ENCODE measurements around the gene PRLR. TPM values are rescaled to one million over a fixed set of nuclear protein-coding genes. Genes with fewer than 3 reads are reported as not detected.

PRLR gene
- total and polyA plus RNA-seq, 8 donors: 0.61 to 16.6 (median 8.1) TPM

GRCh38 chr5:35212122-35212982 lies 17.9 kb downstream of the PRLR start:
- TF ChIP-seq, protein P1, sequence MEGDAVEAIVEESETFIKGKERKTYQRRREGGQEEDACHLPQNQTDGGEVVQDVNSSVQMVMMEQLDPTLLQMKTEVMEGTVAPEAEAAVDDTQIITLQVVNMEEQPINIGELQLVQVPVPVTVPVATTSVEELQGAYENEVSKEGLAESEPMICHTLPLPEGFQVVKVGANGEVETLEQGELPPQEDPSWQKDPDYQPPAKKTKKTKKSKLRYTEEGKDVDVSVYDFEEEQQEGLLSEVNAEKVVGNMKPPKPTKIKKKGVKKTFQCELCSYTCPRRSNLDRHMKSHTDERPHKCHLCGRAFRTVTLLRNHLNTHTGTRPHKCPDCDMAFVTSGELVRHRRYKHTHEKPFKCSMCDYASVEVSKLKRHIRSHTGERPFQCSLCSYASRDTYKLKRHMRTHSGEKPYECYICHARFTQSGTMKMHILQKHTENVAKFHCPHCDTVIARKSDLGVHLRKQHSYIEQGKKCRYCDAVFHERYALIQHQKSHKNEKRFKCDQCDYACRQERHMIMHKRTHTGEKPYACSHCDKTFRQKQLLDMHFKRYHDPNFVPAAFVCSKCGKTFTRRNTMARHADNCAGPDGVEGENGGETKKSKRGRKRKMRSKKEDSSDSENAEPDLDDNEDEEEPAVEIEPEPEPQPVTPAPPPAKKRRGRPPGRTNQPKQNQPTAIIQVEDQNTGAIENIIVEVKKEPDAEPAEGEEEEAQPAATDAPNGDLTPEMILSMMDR (IDR thresholded peaks at IDR 0.05): no peak
- 64 to 79% methylated on average over 3 of the region's 3 CpGs for WGBS, 2 donors

GRCh38 chr5:35209862-35210261 lies 20.4 kb downstream of the PRLR start:
- FAIRE-seq: no peak
- H3K27me3 ChIP-seq: no peaks in the 10 kb centered on the region
- H3K4me3 ChIP-seq: no peak overlapping the region
- 95 to 96% methylated on average over 3 of the region's 3 CpGs for WGBS, 2 donors
- TF ChIP-seq, protein P1 (IDR thresholded peaks at IDR 0.05): no peak
- no peak for DNase-seq
- H3K4me1 ChIP-seq: peaks cover 0 to 7% (median 4%) of the 10 kb centered on the region in 3 donors
- no peaks in the 10 kb centered on the region for H3K36me3 ChIP-seq
- intact Hi-C loops (cut with DNase I): no loop called here
- no peak overlapping the region for H3K27ac ChIP-seq
- ATAC-seq: no peak
- no peaks in the 10 kb centered on the region for H3K9me3 ChIP-seq

More at GRCh38 chr5:35212122-35212982, 17.9 kb downstream of the PRLR start:
- intact Hi-C loops (cut with DNase I): no loop called here
- no peak for ATAC-seq
- Histone ChIP-seq H3K27me3 (no peaks in the 10 kb centered on the region), H3K27ac (no peak overlapping the region), H3K4me3 (no peak overlapping the region), H3K9me3 (no peaks in the 10 kb centered on the region), H3K36me3 (no peaks in the 10 kb centered on the region), H3K4me1 (peaks cover 0 to 7% (median 4%) of the 10 kb centered on the region in 3 donors)
- no peak for DNase-seq
- no peak for FAIRE-seq

- Histone ChIP-seq H3K9me3 (no peaks in the 10 kb centered on the region), H3K4me3 (no peak overlapping the region), H3K4me1 (no peaks in the 10 kb centered on the region), H3K27ac (no peak overlapping the region), H3K36me3 (no peaks in the 10 kb centered on the region), H3K27me3 (no peaks in the 10 kb centered on the region)
- TF ChIP-seq, protein P1 (IDR thresholded peaks at IDR 0.05): no peak
- ATAC-seq (no peak), DNase-seq (no peak), FAIRE-seq (no peak)
- WGBS, 2 donors: 85 to 93% methylated on average over 1 of the region's 1 CpG
- intact Hi-C loops (cut with DNase I): no loop called here
Observed at GRCh38 chr5:35205606-35206005, 24.7 kb downstream of the PRLR start.

GRCh38 chr5:35205186-35205585 lies 25.1 kb downstream of the PRLR start:
- 83 to 91% methylated on average over 2 of the region's 2 CpGs for WGBS, 2 donors
- Histone ChIP-seq H3K9me3 (no peaks in the 10 kb centered on the region), H3K4me3 (no peak overlapping the region), H3K27ac (no peak overlapping the region), H3K27me3 (no peaks in the 10 kb centered on the region), H3K4me1 (no peaks in the 10 kb centered on the region), H3K36me3 (no peaks in the 10 kb centered on the region)
- intact Hi-C loops (cut with DNase I): no loop called here
- TF ChIP-seq, protein P1 (IDR thresholded peaks at IDR 0.05): no peak
- no peak for FAIRE-seq
- ATAC-seq: no peak
- no peak for DNase-seq

DNA sequence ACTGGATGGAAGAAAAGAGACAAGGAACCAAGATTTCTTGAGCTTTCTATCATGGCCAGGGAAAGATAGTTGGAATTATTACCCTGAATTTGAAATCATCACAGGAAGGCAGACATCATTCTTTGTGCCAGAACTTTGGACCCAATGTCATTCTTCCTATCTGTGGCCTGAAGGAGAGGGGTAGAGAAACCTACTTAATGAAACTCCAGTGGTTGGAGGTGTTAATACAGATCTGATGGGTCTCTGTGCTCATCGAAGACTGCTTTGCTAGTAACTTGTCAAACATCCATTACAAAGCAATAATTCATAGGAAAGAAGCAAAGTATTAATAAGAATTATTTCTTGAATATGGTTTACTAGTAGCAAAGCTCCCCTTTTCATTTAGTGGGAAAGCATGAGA lies 26.9 kb downstream of the PRLR start:
- no peak overlapping the region for H3K4me3 ChIP-seq
- H3K4me1 ChIP-seq: peaks cover 5 to 10% (median 6%) of the 10 kb centered on the region in 3 donors
- no peaks in the 10 kb centered on the region for H3K9me3 ChIP-seq
- H3K27ac ChIP-seq: no peak overlapping the region
- H3K36me3 ChIP-seq: no peaks in the 10 kb centered on the region
- TF ChIP-seq, protein P1 (IDR thresholded peaks at IDR 0.05): no peak
- DNase-seq (no peak), ATAC-seq (no peak), FAIRE-seq (no peak)
- intact Hi-C loops (cut with DNase I): no loop called here
- no peaks in the 10 kb centered on the region for H3K27me3 ChIP-seq
- 100% methylated on average over 1 of the region's 1 CpG for WGBS, 2 donors
